Activated gamma-delta T cell treated with anti-CD3 and anti-CD28 coated beads, Interleukin-2, amount 50 U/mL, for 16 hours (primary cell): ENCODE measurements around the gene SCGB1D4.
"Not testable (repeated sequence)": the region's sequence is repeated elsewhere in the genome, so short reads cannot be mapped to it uniquely, and the experiment has no call there.

Experiments
- DNase-seq: peaks from one replicate; pipeline ENCODE4 v3.0.0-alpha.2; 2020; ENCODE audit warnings: low read depth

Gene SCGB1D4, protein sequence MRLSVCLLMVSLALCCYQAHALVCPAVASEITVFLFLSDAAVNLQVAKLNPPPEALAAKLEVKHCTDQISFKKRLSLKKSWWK

GRCh38 chr11:62298975-62299374 is at the start of gene SCGB1D4:
Gene SCGB1D4, minus strand, starts transcription at chr11:62299075. Its CDS starts 65 bp downstream, at chr11:62299010.
- no peak for DNase-seq

GRCh38 chr11:62345861-62346260 is 47.0 kb upstream of the SCGB1D4 start:
- DNase-seq, result no peak

DNA sequence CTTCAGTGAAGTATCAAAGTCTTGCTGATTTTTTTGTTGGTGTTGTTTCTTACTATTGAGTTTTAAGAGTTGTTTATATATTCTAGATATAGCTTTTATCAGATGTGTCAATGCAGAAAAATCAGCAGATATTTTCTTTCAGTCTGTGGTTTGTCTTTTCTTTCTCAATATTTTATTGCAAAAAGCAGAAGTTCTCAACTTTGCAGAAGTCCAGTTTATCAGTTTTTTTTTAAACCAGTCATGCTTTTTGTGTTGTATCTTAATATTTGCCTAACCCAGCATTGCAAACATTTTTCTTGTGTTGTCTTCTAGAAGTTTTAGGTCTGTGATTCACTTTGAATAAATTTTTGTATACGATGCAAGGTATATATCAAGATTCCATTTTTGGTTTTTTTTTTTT is 45.3 kb upstream of the SCGB1D4 start:
- DNase-seq, result no peak

DNA sequence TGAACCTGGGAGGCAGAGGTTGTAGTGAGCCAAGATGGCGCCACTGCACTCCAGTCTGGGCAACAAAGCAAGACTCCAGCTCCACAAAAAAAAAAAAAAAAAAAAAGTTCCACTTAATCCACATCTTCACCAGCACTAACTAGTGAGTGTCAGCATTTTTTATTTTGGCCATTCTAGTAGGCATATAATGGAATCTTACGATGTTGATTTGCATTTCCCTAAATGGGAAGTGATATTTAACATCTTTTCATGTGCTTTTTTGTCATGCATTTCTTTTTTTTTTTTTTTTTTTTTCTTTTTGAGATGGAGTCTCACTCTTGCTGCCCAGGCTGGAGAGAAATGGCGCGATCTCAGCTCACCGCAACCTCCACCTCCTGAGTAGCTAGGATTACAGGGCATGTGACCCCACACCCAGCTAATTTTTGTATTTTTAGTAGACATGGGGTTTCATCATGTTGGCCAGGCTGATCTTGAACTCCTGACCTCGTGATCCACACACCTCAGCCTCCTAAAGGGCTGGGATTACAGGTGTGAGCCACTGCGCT is 44.8 kb upstream of the SCGB1D4 start:
- DNase-seq, result not testable (repeated sequence)

- DNase-seq, result no peak
These were observed 42.7 kb upstream of the SCGB1D4 start for GRCh38 chr11:62341588-62341987.

GRCh38 chr11:62340269-62340901 is 41.5 kb upstream of the SCGB1D4 start:
- peak; percentile 33 for DNase-seq

GRCh38 chr11:62338218-62338617 is 39.3 kb upstream of the SCGB1D4 start:
- DNase-seq, result no peak

- DNase-seq, result peak; percentile 58
These were observed 38.7 kb upstream of the SCGB1D4 start, which contains the start of gene ASRGL1 for GRCh38 chr11:62337303-62338181. Gene ASRGL1, plus strand, starts transcription at chr11:62337448. Its CDS starts 530 bp downstream, at chr11:62337978.

DNA sequence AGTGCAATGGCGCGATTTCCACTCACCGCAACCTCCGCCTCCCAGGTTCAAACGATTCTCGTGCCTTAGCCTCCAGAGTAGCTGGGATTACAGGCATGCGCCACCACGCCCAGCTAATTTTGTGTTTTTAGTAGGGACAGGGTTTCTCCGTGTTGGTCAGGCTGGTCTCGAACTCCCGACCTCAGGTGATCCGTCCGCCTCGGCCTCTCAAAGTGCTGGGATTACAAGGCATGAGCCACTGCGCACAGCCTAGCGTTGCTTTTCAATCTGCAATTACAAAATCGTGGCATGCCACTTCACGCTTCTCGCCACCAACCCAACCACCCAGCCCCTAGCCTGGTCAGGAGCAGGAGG is 38.1 kb upstream of the SCGB1D4 start:
- not testable (repeated sequence) for DNase-seq

GRCh38 chr11:62333768-62334167 is 34.9 kb upstream of the SCGB1D4 start:
- DNase-seq, result no peak

DNA sequence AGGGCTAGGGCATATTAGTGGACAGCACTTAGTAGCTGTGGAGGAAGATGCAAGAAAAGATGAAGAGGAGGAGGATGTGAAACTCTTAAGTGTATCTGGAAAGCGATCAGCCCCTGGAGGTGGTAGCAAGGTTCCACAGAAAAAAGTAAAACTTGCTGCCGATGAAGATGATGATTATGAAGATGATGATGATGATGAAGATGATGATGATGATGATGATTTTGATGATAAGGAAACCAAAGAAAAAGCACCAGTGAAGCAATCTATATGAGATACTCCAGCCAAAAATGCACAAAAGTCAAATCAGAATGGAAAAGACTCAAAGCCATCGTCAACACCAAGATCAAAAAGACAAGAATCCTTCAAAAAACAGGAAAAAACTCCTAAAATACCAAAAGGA is 32.4 kb upstream of the SCGB1D4 start:
- DNase-seq, result not testable (repeated sequence)

GRCh38 chr11:62327541-62327940 is 28.7 kb upstream of the SCGB1D4 start:
- DNase-seq, result not testable (repeated sequence)

- not testable (repeated sequence) for DNase-seq
These were observed 27.8 kb upstream of the SCGB1D4 start for GRCh38 chr11:62326719-62327118.

DNA sequence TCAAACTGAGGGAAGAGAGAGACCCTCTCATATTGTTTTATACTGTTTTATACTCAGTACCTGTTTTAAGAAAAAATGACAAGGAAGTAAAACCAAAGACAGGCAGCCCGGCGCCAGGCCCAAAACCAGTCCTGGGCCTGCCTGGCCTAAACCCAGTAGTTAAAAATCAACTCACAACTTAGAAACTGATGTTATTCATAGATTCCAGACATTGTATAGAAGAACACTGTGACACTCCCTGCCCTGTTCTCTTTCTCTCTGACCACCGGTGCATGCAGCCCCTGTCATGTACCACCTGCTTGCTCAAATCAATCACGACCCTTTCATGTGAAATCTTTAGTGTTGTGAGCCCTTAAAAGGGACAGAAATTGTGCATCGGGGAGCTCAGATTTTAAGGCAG is 26.9 kb upstream of the SCGB1D4 start:
- DNase-seq, result not testable (repeated sequence)

DNA sequence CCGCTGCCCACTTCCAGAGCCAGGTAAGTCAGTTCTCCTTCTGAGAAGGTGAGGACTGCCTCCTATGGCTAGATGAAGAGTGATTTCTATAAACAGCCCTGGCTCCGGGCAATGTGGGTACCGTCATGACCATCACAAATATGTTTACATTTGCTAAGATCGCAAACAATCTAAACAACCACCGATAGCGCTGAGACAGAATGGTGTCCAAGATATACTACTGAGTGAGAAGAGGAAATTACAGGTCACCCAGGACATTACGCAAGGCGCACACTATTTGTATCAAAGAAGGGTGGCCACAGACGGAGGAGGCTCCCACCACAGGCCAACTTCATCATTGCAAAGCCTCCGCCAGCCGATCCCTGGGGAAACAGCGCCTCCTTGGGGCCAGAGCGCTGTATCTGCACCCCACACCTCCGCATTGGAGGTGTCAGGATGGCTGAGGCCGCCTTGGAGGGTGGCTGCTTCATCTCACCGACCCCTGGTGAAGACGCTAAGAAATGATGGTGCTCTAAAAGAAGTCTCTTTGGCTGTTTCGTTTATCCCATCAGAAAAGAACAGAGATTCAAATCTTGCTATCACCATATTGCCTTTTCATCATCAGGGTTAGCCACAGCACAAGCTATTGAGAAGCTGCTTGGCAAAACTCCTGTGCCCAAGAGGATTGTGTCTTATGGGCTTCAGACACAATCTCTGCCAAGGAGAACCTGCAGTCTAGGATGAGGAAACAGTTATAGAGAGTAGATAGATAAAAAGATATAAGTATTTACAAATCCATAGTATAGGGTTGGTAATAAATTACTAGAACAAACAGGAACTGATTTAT is 26.1 kb upstream of the SCGB1D4 start:
- no peak for DNase-seq

- DNase-seq, result no peak
These were observed 23.6 kb upstream of the SCGB1D4 start for GRCh38 chr11:62322524-62322923.

DNA sequence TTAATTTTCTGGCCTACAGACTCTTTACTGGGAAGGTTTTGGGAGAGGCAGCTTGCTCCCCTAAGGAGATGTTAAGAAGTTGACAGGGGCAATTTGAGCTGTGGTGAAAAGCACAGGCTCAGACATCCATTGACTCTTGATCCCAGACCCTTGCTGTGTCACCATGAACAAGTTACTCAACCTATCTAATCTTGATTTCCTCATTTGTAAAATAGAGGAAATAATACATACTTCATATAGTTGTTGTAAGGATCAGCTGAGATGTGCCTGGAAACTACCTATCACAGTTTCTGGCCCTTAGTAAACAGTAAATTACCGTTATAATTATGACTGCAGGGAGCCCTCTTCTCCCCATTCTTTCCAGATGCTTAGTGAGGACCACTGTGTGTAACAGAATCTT is 16.6 kb upstream of the SCGB1D4 start:
- no peak for DNase-seq

DNA sequence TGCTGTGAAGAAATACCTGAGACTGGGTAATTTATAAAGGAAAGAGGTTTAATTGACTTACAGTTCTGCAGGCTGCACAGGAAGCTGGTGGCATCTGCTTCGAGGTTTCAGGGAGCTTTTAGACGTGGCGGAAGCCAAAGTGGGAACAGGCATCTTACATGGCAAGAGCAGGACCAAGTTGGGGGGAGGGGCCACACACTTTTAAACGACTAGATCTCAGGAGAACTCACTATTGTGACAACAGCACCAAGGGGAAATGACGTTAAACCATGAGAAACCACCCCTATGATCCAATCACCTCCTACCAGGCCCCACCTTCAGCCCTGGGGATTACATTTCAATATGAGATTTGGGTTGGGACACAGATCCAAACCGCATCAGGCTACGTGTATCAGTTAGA is 11.1 kb upstream of the SCGB1D4 start:
- no peak for DNase-seq

DNA sequence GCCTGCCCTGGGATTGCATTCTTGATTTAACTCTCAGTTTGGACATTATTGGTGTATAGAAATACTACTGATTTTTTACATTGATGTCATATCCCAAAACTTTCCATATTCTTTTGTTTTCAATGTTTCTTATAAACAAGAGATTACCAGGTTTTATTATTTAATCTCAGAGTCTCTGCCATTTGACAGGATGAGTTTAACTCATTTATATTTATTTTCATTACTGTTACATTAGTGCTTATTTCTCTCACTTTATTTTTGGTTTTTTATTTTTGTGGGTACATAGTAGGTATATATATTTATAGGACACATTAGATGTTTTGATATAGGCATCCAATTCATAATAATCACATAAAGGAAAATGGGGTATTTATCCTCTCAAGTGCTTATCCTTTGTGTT is 9.1 kb upstream of the SCGB1D4 start:
- DNase-seq, result no peak

DNA sequence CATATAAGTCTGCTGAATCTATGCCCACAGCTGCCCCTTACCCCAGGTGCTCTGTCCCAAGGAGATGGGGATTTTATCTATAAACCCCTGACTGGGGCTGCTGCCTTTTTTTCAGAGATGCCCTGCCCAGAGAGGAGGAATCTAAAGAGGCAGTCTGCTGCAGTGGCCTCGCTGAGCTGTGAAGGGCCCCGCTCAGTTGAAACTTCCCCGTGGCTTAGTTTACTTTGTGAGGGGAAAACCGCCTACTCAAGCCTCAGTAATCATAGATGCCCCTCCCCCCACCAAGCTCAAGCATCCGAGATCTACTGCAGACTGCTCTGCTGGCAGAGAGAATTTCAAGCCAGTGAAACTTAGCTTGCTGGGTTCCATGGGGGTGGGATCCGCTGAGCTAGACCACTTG is 7.4 kb upstream of the SCGB1D4 start:
- DNase-seq, result no peak

DNA sequence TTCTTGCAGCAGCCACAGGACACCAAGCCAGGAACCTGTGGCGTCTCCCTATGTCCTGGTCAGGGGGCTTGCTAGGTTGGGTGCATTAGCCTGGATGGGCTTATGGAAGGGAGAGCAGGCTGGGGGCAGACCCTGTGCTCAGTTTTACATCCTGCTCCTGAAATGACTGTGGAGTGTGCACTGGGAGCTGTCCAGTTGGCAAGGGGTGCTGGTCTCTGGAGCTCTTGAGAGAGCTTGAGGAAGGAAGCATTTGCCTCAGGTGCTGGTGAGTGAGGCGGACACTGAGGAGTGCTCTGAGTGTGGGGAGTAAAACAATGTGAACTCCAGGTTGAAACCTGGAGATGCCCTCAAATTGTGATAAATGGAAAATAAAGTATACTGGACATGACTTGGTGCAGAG is 3.4 kb downstream of the SCGB1D4 start:
- no peak for DNase-seq

DNA sequence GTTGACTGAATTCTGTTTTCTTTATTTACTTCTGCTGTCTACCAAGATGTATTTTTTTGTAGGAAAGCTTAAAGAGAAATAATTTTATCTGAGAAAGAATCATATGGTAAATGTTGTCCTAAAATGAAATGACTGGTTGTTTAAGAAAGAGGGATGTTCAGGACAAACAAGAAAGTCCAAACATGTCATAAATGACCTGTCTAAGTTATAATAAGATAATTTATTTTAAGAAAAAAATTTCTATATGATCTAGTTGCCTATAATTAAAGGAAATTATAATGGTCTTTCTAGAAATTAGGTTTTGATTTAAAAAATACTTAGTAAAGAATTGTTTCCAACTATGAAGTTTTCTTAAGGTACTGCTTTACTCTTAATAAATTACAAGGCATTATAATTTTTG is 18.4 kb downstream of the SCGB1D4 start:
- no peak for DNase-seq
